IMR-90 (cell line): ENCODE measurements around the gene HCCS. TPM values are rescaled to one million over a fixed set of nuclear protein-coding genes. Genes with fewer than 3 reads are reported as not detected.

ENCODE experiments used
- ATAC-seq: fragments of 200-7000 bp; cut with Tn5 transposase; 2 replicates; pipeline ENCODE4 v1.9.1; 2020; ENCODE audit warnings: low read depth, mild to moderate bottlenecking, moderate library complexity
- BruUV-seq: library from RNA; stranded (reverse); fragments of 400-500 nt; replicated peaks from 2 replicates; lab custom pipeline; 2021; lab: Mats Ljungman, UMichigan
- CTCF ChIA-PET: fragments of 300-600 bp; formaldehyde crosslinking; extraction: SDS; loops from one replicate; lab custom pipeline; 2021; ENCODE audit warnings: antibody characterized with exemption; lab: Yijun Ruan, JAX
- POLR2A ChIA-PET: fragments of 300-600 bp; sonication (Branson Sonifier 250); formaldehyde crosslinking; loops from one replicate; lab custom pipeline; 2022; ENCODE audit warnings: antibody characterized with exemption; ENCODE audit not compliant: unreplicated experiment; lab: Charles Lee
- DNase-seq: peaks from one replicate; pipeline ENCODE4 v3.0.0; 2013
- H2AFZ ChIP-seq: replicated peaks from 2 replicates; pipeline ENCODE3; 2013; ENCODE audit warnings: low read length, mild to moderate bottlenecking; ENCODE audit not compliant: poor library complexity
- H2AK5ac ChIP-seq: 2 replicates; pipeline ENCODE4 v1.6.1; 2013; ENCODE audit warnings: low read depth, low read length, inconsistent platforms
- H2AK9ac ChIP-seq: replicated peaks from 2 replicates; pipeline ENCODE3; 2013; ENCODE audit warnings: mild to moderate bottlenecking, low read depth, low read length, moderate library complexity; ENCODE audit not compliant: poor library complexity
- H2BK120ac ChIP-seq: 2 replicates; pipeline ENCODE4 v1.6.1; 2013; ENCODE audit warnings: low read depth, low read length, inconsistent platforms
- H2BK15ac ChIP-seq: 3 replicates; pipeline ENCODE4 v1.6.1; 2013; ENCODE audit warnings: low read depth, low read length, inconsistent platforms
- H2BK20ac ChIP-seq: 2 replicates; pipeline ENCODE4 v1.6.1; 2013; ENCODE audit warnings: low read depth, mild to moderate bottlenecking, inconsistent platforms, low read length, moderate library complexity
- H2BK5ac ChIP-seq: 2 replicates; pipeline ENCODE4 v1.6.1; 2013; ENCODE audit warnings: mild to moderate bottlenecking, low read depth, low read length, inconsistent platforms; ENCODE audit not compliant: poor library complexity, severe bottlenecking
- H3K14ac ChIP-seq: replicated peaks from 2 replicates; pipeline ENCODE4 v1.6.1; 2013; ENCODE audit warnings: low read depth, low read length, inconsistent platforms
- H3K18ac ChIP-seq: 2 replicates; pipeline ENCODE4 v1.6.1; 2013; ENCODE audit warnings: low read depth, low read length, control low read depth
- H3K23ac ChIP-seq: 2 replicates; pipeline ENCODE4 v1.6.1; 2013; ENCODE audit warnings: low read depth, low read length, inconsistent platforms
- H3K27ac ChIP-seq: 2 replicates; pipeline ENCODE4 v1.5.1; 2013; ENCODE audit warnings: mild to moderate bottlenecking, control low read depth, low read length; ENCODE audit not compliant: insufficient read depth
- H3K27me3 ChIP-seq: 2 replicates; pipeline ENCODE4 v1.6.1; 2013; ENCODE audit warnings: low read length; ENCODE audit not compliant: control insufficient read depth, insufficient read depth
- H3K36me3 ChIP-seq: 2 replicates; pipeline ENCODE4 v1.6.1; 2013; ENCODE audit warnings: low read length, mixed read lengths; ENCODE audit not compliant: control insufficient read depth, insufficient read depth
- H3K4ac ChIP-seq: 2 replicates; pipeline ENCODE4 v1.6.1; 2013; ENCODE audit warnings: low read depth, low read length, inconsistent platforms
- H3K4me1 ChIP-seq: 2 replicates; pipeline ENCODE4 v1.6.1; 2013; ENCODE audit warnings: low read length, mixed read lengths; ENCODE audit not compliant: control insufficient read depth, insufficient read depth
- H3K4me2 ChIP-seq: 2 replicates; pipeline ENCODE4 v1.6.1; 2013; ENCODE audit warnings: low read depth, mild to moderate bottlenecking, control low read depth, low read length, moderate library complexity
- H3K4me3 ChIP-seq: 2 replicates; pipeline ENCODE4 v1.5.1; 2013; ENCODE audit warnings: low read depth, mild to moderate bottlenecking, control low read depth, low read length, moderate library complexity; ENCODE audit not compliant: insufficient read depth
- H3K56ac ChIP-seq: 2 replicates; pipeline ENCODE4 v1.6.1; 2013; ENCODE audit warnings: low read length, inconsistent platforms; ENCODE audit not compliant: insufficient read depth; ENCODE audit errors: extremely low read depth
- H3K79me1 ChIP-seq, 2 experiments: 2 replicates each; pipeline ENCODE4 v1.6.1; 2013; ENCODE audit warnings: low read length in 2 of 2, inconsistent platforms in 1 of 2, low read depth in 1 of 2
- H3K9ac ChIP-seq: 2 replicates; pipeline ENCODE4 v1.6.1; 2013; ENCODE audit warnings: low read depth, low read length, control low read depth
- H3K9me1 ChIP-seq: 2 replicates; pipeline ENCODE4 v1.6.1; 2013; ENCODE audit warnings: low read length, inconsistent platforms; ENCODE audit not compliant: insufficient read depth
- H3K9me3 ChIP-seq: 2 replicates; pipeline ENCODE4 v1.6.1; 2013; ENCODE audit warnings: low read length; ENCODE audit not compliant: control insufficient read depth, insufficient read depth
- H4K20me1 ChIP-seq: 2 replicates; pipeline ENCODE4 v1.6.1; 2013; ENCODE audit warnings: low read length, inconsistent platforms; ENCODE audit not compliant: insufficient read depth
- H4K5ac ChIP-seq: 2 replicates; pipeline ENCODE4 v1.6.1; 2013; ENCODE audit warnings: mild to moderate bottlenecking, low read depth, low read length, control low read depth
- H4K8ac ChIP-seq, 2 experiments: 2 replicates each; pipeline ENCODE4 v1.6.1; 2013; ENCODE audit warnings: low read depth in 2 of 2, low read length in 2 of 2, control low read depth in 1 of 2, inconsistent platforms in 1 of 2
- H4K91ac ChIP-seq: 2 replicates; pipeline ENCODE4 v1.6.1; 2013; ENCODE audit warnings: low read depth, low read length, inconsistent platforms; ENCODE audit not compliant: insufficient read depth
- FOS ChIP-seq: fragments of 150-350 bp; IDR thresholded peaks from 2 replicates; pipeline ENCODE4 v1.6.1; 2016; ENCODE audit warnings: low read depth, low read length
- POLR2A ChIP-seq: IDR thresholded peaks from 2 replicates; pipeline ENCODE4 v1.6.1; 2012; ENCODE audit warnings: mild to moderate bottlenecking, low read depth, low read length
- RCOR1 ChIP-seq: IDR thresholded peaks from 2 replicates; pipeline ENCODE4 v1.6.1; 2012; ENCODE audit warnings: mild to moderate bottlenecking, low read length, improper control_type of control experiment; ENCODE audit not compliant: insufficient replicate concordance
- SMC3 ChIP-seq: fragments of 150-350 bp; IDR thresholded peaks from 2 replicates; pipeline ENCODE4 v1.6.1; 2016; ENCODE audit warnings: low read depth, mild to moderate bottlenecking, antibody characterized with exemption, low read length, moderate library complexity
- WGBS, 2 experiments: methylation state at CpG; one replicate each; pipeline versions ENCODE4 v1.1.5 to v1.1.7; 2013; ENCODE audit warnings: missing lambda C conversion rate in 2 of 2; ENCODE audit not compliant: insufficient read length in 1 of 2; ENCODE audit errors: extremely low coverage in 2 of 2; 5-methylcytosine and 5-hydroxymethylcytosine counted together
- dilution Hi-C: fragments of 300-500 bp; cut with HindIII; formaldehyde crosslinking; loops from one replicate; pipeline ENCODE4 v1.14.3; 2018; ENCODE audit warnings: low sequenced_read_pairs; ENCODE audit not compliant: unreplicated experiment
- in situ Hi-C: fragments of 300-500 bp; cut with MboI; formaldehyde crosslinking; loops from 3 replicates; pipeline ENCODE4 v1.14.3; 2019; ENCODE audit warnings: low sequenced_read_pairs, inconsistent platforms, mixed read lengths
- intact Hi-C: fragments of 100-400 bp; cut with micrococcal nuclease; formaldehyde crosslinking; loops from 2 replicates; pipeline ENCODE4 v1.10.0; 2022
- polyA plus RNA-seq, 3 experiments: library from polyadenylated mRNA; depleted of rRNA; stranded (reverse); fragments of >200 nt; gene quantifications; 2 replicates each; pipeline ENCODE4 v1.2.3, GENCODE V29; 2012; ENCODE audit warnings: low replicate concordance in 1 of 3
- total RNA-seq: library from RNA; depleted of rRNA; stranded (reverse); fragments of >200 nt; gene quantifications from 2 replicates; pipeline ENCODE4 v1.2.3, GENCODE V29; 2012
- TF ChIP-seq, protein P1 (sequence below): conservative IDR thresholded peaks from 2 replicates; pipeline ENCODE4 v1.5.1; 2012; ENCODE audit warnings: mild to moderate bottlenecking, low read depth, low read length, improper control_type of control experiment

Gene HCCS
- total and polyA plus RNA-seq, 2 of the 4 experiments (the other 2 are of a cell fraction), result 24.0 to 28.6 TPM

- Histone ChIP-seq H2AK9ac (no peak overlapping the region), H2BK20ac (no peak overlapping the region), H2AK5ac (no peak overlapping the region), H4K91ac (no peak overlapping the region), H3K4me3 (no peak overlapping the region), H3K9ac (no peak overlapping the region), H3K4me1 (peaks cover 8% of the 10 kb centered on the region; the same call in 1 of the 2 replicates), H4K8ac (no peak overlapping the region), H4K20me1 (no peaks in the 10 kb centered on the region), H2BK120ac (no peak overlapping the region), H3K18ac (peak overlapping the region; percentile 17; the same call in 1 of the 2 replicates), H2BK5ac (peak overlapping the region; percentile 0), H3K36me3 (peaks cover 40% of the 10 kb centered on the region), H3K27ac (no peak overlapping the region), H3K4ac (no peak overlapping the region), H2BK15ac (no peak overlapping the region), H3K9me3 (no peaks in the 10 kb centered on the region), H3K27me3 (no peaks in the 10 kb centered on the region), H3K14ac (no peak overlapping the region), H2AFZ (no peak overlapping the region), H4K5ac (no peak overlapping the region), H3K56ac (no peak overlapping the region), H3K79me1 (peaks cover 5 to 12% of the 10 kb centered on the region in 2 experiments; a peak in 3 of 4 replicates), H3K9me1 (no peaks in the 10 kb centered on the region), H3K4me2 (no peak overlapping the region), H3K23ac (no peak overlapping the region)
- WGBS, 2 experiments, result 60% methylated on average over 2 of the region's 3 CpGs; no CpG with 5 or more reads in 1 of the 2 experiments
- ATAC-seq (no peak), DNase-seq (no peak)
- POLR2A ChIA-PET, result no interaction called here
- no TSS peak for BruUV-seq
- intact Hi-C loops (no loop called here), dilution Hi-C loops (no loop called here), in situ Hi-C loops (no loop called here)
- TF ChIP-seq RCOR1 (no peak), FOS (no peak), POLR2A (no peak), SMC3 (no peak)
- TF ChIP-seq, protein P1, sequence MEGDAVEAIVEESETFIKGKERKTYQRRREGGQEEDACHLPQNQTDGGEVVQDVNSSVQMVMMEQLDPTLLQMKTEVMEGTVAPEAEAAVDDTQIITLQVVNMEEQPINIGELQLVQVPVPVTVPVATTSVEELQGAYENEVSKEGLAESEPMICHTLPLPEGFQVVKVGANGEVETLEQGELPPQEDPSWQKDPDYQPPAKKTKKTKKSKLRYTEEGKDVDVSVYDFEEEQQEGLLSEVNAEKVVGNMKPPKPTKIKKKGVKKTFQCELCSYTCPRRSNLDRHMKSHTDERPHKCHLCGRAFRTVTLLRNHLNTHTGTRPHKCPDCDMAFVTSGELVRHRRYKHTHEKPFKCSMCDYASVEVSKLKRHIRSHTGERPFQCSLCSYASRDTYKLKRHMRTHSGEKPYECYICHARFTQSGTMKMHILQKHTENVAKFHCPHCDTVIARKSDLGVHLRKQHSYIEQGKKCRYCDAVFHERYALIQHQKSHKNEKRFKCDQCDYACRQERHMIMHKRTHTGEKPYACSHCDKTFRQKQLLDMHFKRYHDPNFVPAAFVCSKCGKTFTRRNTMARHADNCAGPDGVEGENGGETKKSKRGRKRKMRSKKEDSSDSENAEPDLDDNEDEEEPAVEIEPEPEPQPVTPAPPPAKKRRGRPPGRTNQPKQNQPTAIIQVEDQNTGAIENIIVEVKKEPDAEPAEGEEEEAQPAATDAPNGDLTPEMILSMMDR, result no peak
- CTCF ChIA-PET, result no interaction called here
Measured at GRCh38 chrX:11117745-11118144, 6.6 kb downstream of the HCCS start.
